HG02642 (cell line): ENCODE data around the gene SLC16A10.
A peak's percentile ranks its signal among the peaks of the same experiment; 100 is the strongest.
"Not testable (repeated sequence)": the region's sequence is repeated elsewhere in the genome, so short reads cannot be mapped to it uniquely, and the experiment has no call there.

ENCODE experiments used
- ATAC-seq: cut with Tn5 transposase; IDR thresholded peaks from one replicate; pipeline ENCODE4 v1.9.1; 2021; ENCODE audit warnings: mild to moderate bottlenecking; ENCODE audit not compliant: unreplicated experiment, poor library complexity

Gene SLC16A10

GRCh38 chr6:111124406-111124805 lies 37.1 kb downstream of the SLC16A10 start:
- ATAC-seq: no peak

- ATAC-seq: no peak
Observed at GRCh38 chr6:111129013-111129412, 41.7 kb downstream of the SLC16A10 start.

GRCh38 chr6:111131018-111131417 lies 43.7 kb downstream of the SLC16A10 start:
- not testable (repeated sequence) for ATAC-seq

- ATAC-seq: not testable (repeated sequence)
Observed at GRCh38 chr6:111132669-111133068, 45.4 kb downstream of the SLC16A10 start.

- ATAC-seq: not testable (repeated sequence)
Observed at GRCh38 chr6:111134236-111134869, 47.0 kb downstream of the SLC16A10 start.

- not testable (repeated sequence) for ATAC-seq
Observed at GRCh38 chr6:111137489-111138093, 50.3 kb downstream of the SLC16A10 start.

GRCh38 chr6:111147440-111147839 lies 60.1 kb downstream of the SLC16A10 start:
- no peak for ATAC-seq

- ATAC-seq: no peak
Observed at GRCh38 chr6:111148110-111148509, 60.8 kb downstream of the SLC16A10 start.

GRCh38 chr6:111150577-111150976 lies 63.3 kb downstream of the SLC16A10 start:
- ATAC-seq: no peak

GRCh38 chr6:111154981-111155380 lies 67.7 kb downstream of the SLC16A10 start:
- no peak for ATAC-seq

GRCh38 chr6:111157412-111157811 lies 70.1 kb downstream of the SLC16A10 start:
- no peak for ATAC-seq

- ATAC-seq: no peak
Observed at GRCh38 chr6:111159633-111160032, 72.3 kb downstream of the SLC16A10 start.

GRCh38 chr6:111161650-111162049 lies 74.3 kb downstream of the SLC16A10 start:
- no peak for ATAC-seq

- no peak for ATAC-seq
Observed at GRCh38 chr6:111162504-111162903, 75.2 kb downstream of the SLC16A10 start.

GRCh38 chr6:111171577-111172400 lies 84.5 kb downstream of the SLC16A10 start:
- ATAC-seq: peak; percentile 63

GRCh38 chr6:111172563-111172962 lies 85.3 kb downstream of the SLC16A10 start:
- ATAC-seq: no peak

GRCh38 chr6:111173341-111173740 lies 86.0 kb downstream of the SLC16A10 start:
- no peak for ATAC-seq

- ATAC-seq: no peak
Observed at GRCh38 chr6:111173946-111174345, 86.6 kb downstream of the SLC16A10 start.

GRCh38 chr6:111175109-111175508 lies 87.8 kb downstream of the SLC16A10 start:
- no peak for ATAC-seq

GRCh38 chr6:111176038-111176759 lies 88.9 kb downstream of the SLC16A10 start:
- no peak for ATAC-seq

GRCh38 chr6:111176760-111177099 lies 89.4 kb downstream of the SLC16A10 start:
- ATAC-seq: no peak
